ENCODE data around the gene RNPEPL1.

RNPEPL1 gene

GRCh38 chr2:240566203-240567136, 1.8 kb upstream of the RNPEPL1 start:
- FAIRE-seq, result no peak

GRCh38 chr2:240567137-240567871, 980 bp upstream of the RNPEPL1 start:
- no peak for FAIRE-seq

- FAIRE-seq, result no peak
Observed at GRCh38 chr2:240568678-240569522, 616 bp downstream of the RNPEPL1 start.

- no peak for FAIRE-seq
Observed at GRCh38 chr2:240569523-240569997, 1.3 kb downstream of the RNPEPL1 start.

- no peak for FAIRE-seq
Observed at GRCh38 chr2:240569998-240570530, 1.8 kb downstream of the RNPEPL1 start.

GRCh38 chr2:240570531-240571313, 2.4 kb downstream of the RNPEPL1 start:
- no peak for FAIRE-seq

- no peak for FAIRE-seq
Observed at GRCh38 chr2:240571314-240571973, 3.2 kb downstream of the RNPEPL1 start.

GRCh38 chr2:240572141-240573031, 4.1 kb downstream of the RNPEPL1 start:
- FAIRE-seq, result no peak

- no peak for FAIRE-seq
Observed at GRCh38 chr2:240573071-240573515, 4.8 kb downstream of the RNPEPL1 start.

GRCh38 chr2:240573516-240574385, 5.5 kb downstream of the RNPEPL1 start:
- no peak for FAIRE-seq

GRCh38 chr2:240574386-240575100, 6.3 kb downstream of the RNPEPL1 start:
- FAIRE-seq, result no peak

- no peak for FAIRE-seq
Observed at GRCh38 chr2:240575101-240575965, 7.0 kb downstream of the RNPEPL1 start.

GRCh38 chr2:240576036-240576435, 7.8 kb downstream of the RNPEPL1 start:
- no peak for FAIRE-seq

- FAIRE-seq, result no peak
Observed at GRCh38 chr2:240576436-240577205, 8.3 kb downstream of the RNPEPL1 start.

GRCh38 chr2:240577281-240578109, 9.2 kb downstream of the RNPEPL1 start:
- FAIRE-seq, result no peak

GRCh38 chr2:240578110-240578450, 9.8 kb downstream of the RNPEPL1 start:
- no peak for FAIRE-seq
